ENCODE results near the gene DNAJA3.

GRCh38 chr16:4404247-4404966 is 21.3 kb upstream of the DNAJA3 start:
- peak; percentile 42 to 50 (median 48) for TF ChIP-seq CTCF (IDR thresholded peaks at IDR 0.05)
- TF ChIP-seq POLR2A (IDR thresholded peaks at IDR 0.05) = no peak

Data from right lobe of liver (tissue), 4 donors.